Mesothelial cell of epicardium (in vitro differentiated cells): ENCODE data around the gene ABCC8. TPM values are rescaled to one million over a fixed set of nuclear protein-coding genes. Genes with fewer than 3 reads are reported as not detected.

Experiments
- DNase-seq, 2 experiments: peaks; one replicate each; pipeline ENCODE4 v3.0.0; 2021; ENCODE audit warnings: low spot score in 2 of 2; ENCODE audit not compliant: unreplicated experiment in 2 of 2
- H3K27ac Mint-ChIP-seq: 2 replicates; pipeline ENCODE4 v1.8.0; 2021; ENCODE audit warnings: mixed read lengths
- H3K27me3 Mint-ChIP-seq: 2 replicates; pipeline ENCODE4 v1.8.0; 2021; ENCODE audit warnings: low read depth, mixed read lengths
- H3K36me3 Mint-ChIP-seq: 2 replicates; pipeline ENCODE4 v1.8.0; 2021; ENCODE audit warnings: mixed read lengths
- H3K4me1 Mint-ChIP-seq: 2 replicates; pipeline ENCODE4 v1.8.0; 2021; ENCODE audit warnings: mixed read lengths
- H3K4me3 Mint-ChIP-seq: 2 replicates; pipeline ENCODE4 v1.8.0; 2021; ENCODE audit warnings: mild to moderate bottlenecking, moderate library complexity, mixed read lengths
- H3K9me3 Mint-ChIP-seq: 2 replicates; pipeline ENCODE4 v1.8.0; 2021; ENCODE audit warnings: mixed read lengths
- CTCF ChIP-seq: fragments of 200-600 bp; sonication (generic); IDR thresholded peaks from one replicate; pipeline ENCODE4 v1.5.0; 2021; ENCODE audit warnings: antibody characterized with exemption; ENCODE audit not compliant: unreplicated experiment
- total RNA-seq: library from RNA; stranded (reverse); gene quantifications from 3 replicates; pipeline ENCODE4 v1.2.1, GENCODE V29; 2021

ABCC8 gene
- total RNA-seq, 1 donor from 2014 or later, result not detected

DNA sequence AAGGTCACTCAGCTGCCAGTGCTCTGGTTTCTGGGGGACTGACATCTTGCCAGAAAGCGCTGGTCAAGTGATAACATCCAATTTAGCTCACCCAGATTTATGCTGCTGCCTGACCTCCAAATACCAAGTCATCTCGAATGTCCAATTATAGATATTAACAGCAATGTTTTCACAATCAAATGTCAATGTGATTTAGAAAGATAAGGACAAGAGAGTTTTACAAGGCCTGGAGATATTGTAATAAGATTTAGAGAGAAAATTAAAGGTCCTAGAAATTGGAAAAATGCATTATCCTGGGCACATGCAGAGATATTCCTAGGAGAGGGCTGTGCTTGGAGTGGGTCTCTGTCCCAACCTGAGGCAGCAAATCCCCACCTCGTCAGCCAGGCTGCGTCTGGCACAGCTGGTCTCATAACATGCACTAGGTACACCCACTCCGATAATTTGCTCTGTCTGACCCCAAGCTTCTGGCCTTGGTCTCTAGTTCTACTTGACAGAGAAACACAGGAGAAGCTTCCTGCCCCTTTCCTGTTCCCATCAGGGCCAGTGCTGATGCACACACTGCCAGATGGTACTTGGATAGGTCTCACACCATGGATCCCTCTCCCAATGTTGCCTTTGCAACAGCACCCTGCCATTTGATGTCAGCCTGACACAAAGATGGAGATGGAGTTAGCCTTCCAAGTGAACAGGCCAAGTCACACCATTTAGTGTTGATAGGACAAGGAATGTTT is 39.0 kb upstream of the ABCC8 start:
- H3K4me3 Mint-ChIP-seq, result no peak overlapping the region
- H3K27ac Mint-ChIP-seq, result no peak overlapping the region
- peaks cover 3% of the 10 kb centered on the region for H3K4me1 Mint-ChIP-seq
- H3K27me3 Mint-ChIP-seq, result peaks cover 53% of the 10 kb centered on the region
- no peak for DNase-seq
- no peaks in the 10 kb centered on the region for H3K36me3 Mint-ChIP-seq
- TF ChIP-seq CTCF, result no peak
- H3K9me3 Mint-ChIP-seq, result no peaks in the 10 kb centered on the region

DNA sequence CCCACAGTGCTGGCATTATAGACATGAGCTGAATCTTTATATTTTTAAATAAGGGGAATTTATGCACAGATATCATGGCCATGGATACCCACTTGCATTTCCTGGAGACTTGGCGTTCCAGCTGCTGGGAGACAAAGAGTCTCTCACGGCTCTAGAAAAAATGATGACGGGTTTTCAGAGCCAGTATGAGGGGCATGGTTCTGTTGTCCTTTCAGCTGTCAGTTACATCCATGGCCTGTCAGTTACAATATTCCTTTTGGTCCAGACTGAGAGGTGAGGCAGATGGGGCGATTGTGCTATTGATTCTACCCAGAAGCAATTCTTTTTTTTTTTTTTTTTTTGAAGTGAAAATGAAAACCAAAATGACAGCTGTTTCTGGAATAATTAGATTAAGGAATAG is 37.8 kb upstream of the ABCC8 start:
- Mint-ChIP-seq H3K4me1 (peaks cover 8% of the 10 kb centered on the region), H3K9me3 (no peaks in the 10 kb centered on the region), H3K27me3 (peaks cover 54% of the 10 kb centered on the region), H3K27ac (no peak overlapping the region), H3K36me3 (no peaks in the 10 kb centered on the region), H3K4me3 (no peak overlapping the region)
- no peak for DNase-seq
- TF ChIP-seq CTCF, result no peak

GRCh38 chr11:17513853-17514252 is 37.2 kb upstream of the ABCC8 start:
- no peak for DNase-seq
- Mint-ChIP-seq H3K27me3 (peaks cover 54% of the 10 kb centered on the region), H3K4me3 (no peak overlapping the region), H3K36me3 (no peaks in the 10 kb centered on the region), H3K4me1 (peaks cover 11% of the 10 kb centered on the region), H3K9me3 (no peaks in the 10 kb centered on the region), H3K27ac (no peak overlapping the region)
- TF ChIP-seq CTCF, result no peak

DNA sequence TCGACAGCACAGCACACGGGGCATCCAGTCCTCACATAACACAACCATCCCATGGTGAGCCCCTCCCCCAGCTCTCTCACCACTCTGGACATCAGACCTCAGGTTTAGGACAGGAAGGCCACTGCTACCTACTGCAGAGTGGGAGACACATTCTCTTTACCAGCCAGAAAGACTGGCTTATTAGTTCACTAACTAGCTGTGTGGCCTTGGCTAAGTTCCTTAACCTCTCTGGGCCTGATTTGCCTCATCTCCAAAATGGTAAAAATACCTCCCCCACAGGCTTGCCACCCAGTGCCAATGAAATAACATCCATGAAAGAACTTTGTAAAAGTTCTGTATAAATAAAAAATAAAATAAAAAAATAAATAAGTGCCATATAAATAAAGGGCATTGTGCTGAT is 35.5 kb upstream of the ABCC8 start:
- H3K9me3 Mint-ChIP-seq, result no peaks in the 10 kb centered on the region
- H3K36me3 Mint-ChIP-seq, result no peaks in the 10 kb centered on the region
- no peak overlapping the region for H3K27ac Mint-ChIP-seq
- peaks cover 61% of the 10 kb centered on the region for H3K27me3 Mint-ChIP-seq
- H3K4me1 Mint-ChIP-seq, result peaks cover 18% of the 10 kb centered on the region
- no peak overlapping the region for H3K4me3 Mint-ChIP-seq
- DNase-seq, result no peak
- TF ChIP-seq CTCF, result no peak

- peaks cover 18% of the 10 kb centered on the region for H3K4me1 Mint-ChIP-seq
- no peak overlapping the region for H3K4me3 Mint-ChIP-seq
- no peak for TF ChIP-seq CTCF
- H3K27me3 Mint-ChIP-seq, result peaks cover 59% of the 10 kb centered on the region
- no peak for DNase-seq
- H3K9me3 Mint-ChIP-seq, result no peaks in the 10 kb centered on the region
- no peak overlapping the region for H3K27ac Mint-ChIP-seq
- no peaks in the 10 kb centered on the region for H3K36me3 Mint-ChIP-seq
These were observed 34.9 kb upstream of the ABCC8 start for GRCh38 chr11:17511571-17511970.
